Adrenal gland (tissue), 5 donors: ENCODE data around the gene AGFG1.

Experiments
- CTCF ChIP-seq, 6 experiments: fragments of 450-650 bp in 4 of 6; fragments of 200-600 bp in 2 of 6; sonication (generic) in 1 of 6; IDR thresholded peaks; 1 replicate in 5 of 6; 2 replicates in 1 of 6; pipeline versions ENCODE4 v1.5.1 to v1.8.0; 2016 to 2021; ENCODE audit warnings: antibody characterized with exemption in 6 of 6, mild to moderate bottlenecking in 2 of 6, moderate library complexity in 1 of 6
- POLR2A ChIP-seq, 2 donors: fragments of 450-650 bp; IDR thresholded peaks; one replicate each; pipeline ENCODE4 v1.6.1; 2017; ENCODE audit warnings: antibody characterized with exemption in 2 of 2, mild to moderate bottlenecking in 2 of 2, moderate library complexity in 1 of 2
- donor health status: DM: no; HTN: no; CAD: no.

- TF ChIP-seq POLR2A (IDR thresholded peaks at IDR 0.05) (no peak), CTCF (IDR thresholded peaks at IDR 0.05) (no peak)
Observed at GRCh38 chr2:227477291-227477690, 5.3 kb downstream of the AGFG1 start.
